SIG-M5 (cell line): Measurements from ENCODE around the gene NCF2.

Experiments
- DNase-seq: peaks from one replicate; lab custom pipeline; 2025; lab: John Stamatoyannopoulos, UW

Gene NCF2

GRCh38 chr1:183611021-183611420 is 20.8 kb upstream of the NCF2 start:
- no peak for DNase-seq

- DNase-seq, result no peak
These were observed 19.6 kb upstream of the NCF2 start for GRCh38 chr1:183609759-183610452.

GRCh38 chr1:183609313-183609712 is 19.1 kb upstream of the NCF2 start:
- DNase-seq, result peak; percentile 88

GRCh38 chr1:183607322-183607980 is 17.2 kb upstream of the NCF2 start:
- DNase-seq, result no peak

- DNase-seq, result no peak
These were observed 15.6 kb upstream of the NCF2 start for GRCh38 chr1:183605904-183606303.

- no peak for DNase-seq
These were observed 14.6 kb upstream of the NCF2 start for GRCh38 chr1:183604815-183605214.

- DNase-seq, result no peak
These were observed 14.0 kb upstream of the NCF2 start for GRCh38 chr1:183604038-183604808.

GRCh38 chr1:183602510-183602909 is 12.3 kb upstream of the NCF2 start:
- DNase-seq, result no peak

- no peak for DNase-seq
These were observed 10.4 kb upstream of the NCF2 start for GRCh38 chr1:183600634-183601033.

GRCh38 chr1:183600136-183600535 is 9.9 kb upstream of the NCF2 start:
- no peak for DNase-seq

- no peak for DNase-seq
These were observed 8.1 kb upstream of the NCF2 start for GRCh38 chr1:183598386-183598785.

GRCh38 chr1:183597656-183598347 is 7.5 kb upstream of the NCF2 start:
- DNase-seq, result no peak

GRCh38 chr1:183596500-183596899 is 6.2 kb upstream of the NCF2 start:
- DNase-seq, result no peak

- no peak for DNase-seq
These were observed 5.3 kb upstream of the NCF2 start for GRCh38 chr1:183595537-183595936.

- DNase-seq, result peak; percentile 71
These were observed 3.1 kb upstream of the NCF2 start for GRCh38 chr1:183593356-183593755.

- DNase-seq, result no peak
These were observed 2.5 kb upstream of the NCF2 start for GRCh38 chr1:183592733-183593132.

GRCh38 chr1:183589874-183590243 is 400 bp downstream of the NCF2 start:
- DNase-seq, result no peak

GRCh38 chr1:183589384-183589783 is 875 bp downstream of the NCF2 start:
- DNase-seq, result no peak

GRCh38 chr1:183588827-183589226 is 1.4 kb downstream of the NCF2 start:
- no peak for DNase-seq

GRCh38 chr1:183586926-183587325 is 3.3 kb downstream of the NCF2 start:
- DNase-seq, result no peak

GRCh38 chr1:183586455-183586854 is 3.8 kb downstream of the NCF2 start:
- DNase-seq, result no peak

- no peak for DNase-seq
These were observed 5.2 kb downstream of the NCF2 start for GRCh38 chr1:183585038-183585437.

- no peak for DNase-seq
These were observed 6.1 kb downstream of the NCF2 start for GRCh38 chr1:183584147-183584546.
